Measurements from ENCODE around the gene TNNC1. TPM values are rescaled to one million over a fixed set of nuclear protein-coding genes. Genes with fewer than 3 reads are reported as not detected.

Gene TNNC1
- polyA plus RNA-seq, 2 donors, result 1.3 to 2.0 TPM

DNA sequence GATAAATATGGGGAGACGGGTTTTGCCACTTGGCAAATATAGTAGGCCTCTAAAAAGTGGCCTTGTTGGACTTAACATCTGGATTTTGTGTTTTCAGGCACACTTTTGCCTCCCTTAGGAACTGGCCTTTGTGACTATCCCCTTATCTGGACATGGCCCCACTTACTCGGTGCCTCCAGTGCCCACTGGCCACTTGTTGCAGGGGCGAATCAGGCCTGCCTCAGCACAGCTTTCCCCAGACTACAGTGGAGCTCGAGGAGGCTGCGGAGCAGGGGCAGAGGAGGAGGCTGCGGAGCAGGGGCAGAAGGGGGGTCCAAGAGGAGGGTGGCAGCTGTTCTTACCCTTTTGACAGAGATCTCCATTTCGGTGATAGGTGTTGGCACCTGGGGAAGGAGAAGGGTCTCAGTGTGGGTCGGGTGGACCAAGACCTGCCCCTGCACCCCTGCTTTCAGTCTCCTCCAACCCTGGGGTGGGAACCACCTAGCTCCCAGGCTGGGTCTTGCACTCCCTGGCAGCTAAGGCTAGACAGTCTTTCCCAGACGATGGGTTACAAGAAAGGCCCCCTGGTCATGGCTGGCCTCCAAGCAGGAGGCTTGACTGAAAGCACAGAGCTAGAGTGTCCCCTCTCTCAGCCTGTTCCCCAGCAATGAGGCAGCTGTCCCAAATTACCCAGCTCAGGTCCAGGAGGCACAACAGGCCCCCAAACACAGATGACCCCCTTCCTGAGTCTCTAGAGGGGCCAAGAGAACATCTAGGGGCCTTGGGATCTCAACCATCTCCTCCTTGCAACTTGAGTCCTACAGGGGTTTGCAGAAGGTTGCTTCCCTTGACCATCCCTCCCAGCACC lies 15.0 kb downstream of the TNNC1 start:
- Histone ChIP-seq H3K36me3 (ENCODE audit: control insufficient read depth in 2 of 2, insufficient read depth in 2 of 2, low read length in 1 of 2) (no peaks in the 10 kb centered on the region), H3K9me3 (ENCODE audit: control insufficient read depth in 2 of 2, insufficient read depth in 1 of 2, low read depth in 1 of 2, low read length in 1 of 2) (no peaks in the 10 kb centered on the region), H3K27me3 (ENCODE audit: control insufficient read depth in 1 of 2, insufficient read depth in 2 of 2, low read length in 2 of 2) (no peaks in the 10 kb centered on the region), H3K4me1 (ENCODE audit: control insufficient read depth in 2 of 2, insufficient read depth in 2 of 2, low read length in 1 of 2) (peaks cover 0 to 9% of the 10 kb centered on the region in 2 donors), H3K27ac (ENCODE audit: low read depth in 2 of 2, low read length in 1 of 2) (no peak overlapping the region), H3K4me3 (ENCODE audit: low read depth in 1 of 2, low read length in 2 of 2) (no peak overlapping the region)
- WGBS, 2 donors, result 85 to 89% methylated on average over 9 of the region's 9 CpGs

DNA sequence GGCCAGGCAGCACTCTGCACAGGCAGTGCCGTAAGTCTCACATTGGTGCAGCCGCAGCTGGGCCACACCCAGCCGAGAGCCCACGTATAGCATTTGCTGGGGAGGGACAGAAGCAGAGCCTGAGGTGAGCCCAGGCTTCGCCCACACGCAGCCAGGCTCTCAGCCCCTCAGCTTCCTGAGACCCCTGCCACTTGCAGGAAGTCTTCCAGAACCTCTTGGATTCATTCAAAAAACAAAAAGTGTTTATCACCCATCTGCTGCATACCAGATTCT lies 15.8 kb downstream of the TNNC1 start:
- Histone ChIP-seq H3K4me1 (ENCODE audit: control insufficient read depth in 2 of 2, insufficient read depth in 2 of 2, low read length in 1 of 2) (peaks cover 0 to 13% of the 10 kb centered on the region in 2 donors), H3K27ac (ENCODE audit: low read depth in 2 of 2, low read length in 1 of 2) (no peak overlapping the region), H3K27me3 (ENCODE audit: control insufficient read depth in 1 of 2, insufficient read depth in 2 of 2, low read length in 2 of 2) (no peaks in the 10 kb centered on the region), H3K9me3 (ENCODE audit: control insufficient read depth in 2 of 2, insufficient read depth in 1 of 2, low read depth in 1 of 2, low read length in 1 of 2) (no peaks in the 10 kb centered on the region), H3K4me3 (ENCODE audit: low read depth in 1 of 2, low read length in 2 of 2) (no peak overlapping the region), H3K36me3 (ENCODE audit: control insufficient read depth in 2 of 2, insufficient read depth in 2 of 2, low read length in 1 of 2) (no peaks in the 10 kb centered on the region)
- WGBS, 2 donors, result 51 to 59% methylated on average over 6 of the region's 6 CpGs

DNA sequence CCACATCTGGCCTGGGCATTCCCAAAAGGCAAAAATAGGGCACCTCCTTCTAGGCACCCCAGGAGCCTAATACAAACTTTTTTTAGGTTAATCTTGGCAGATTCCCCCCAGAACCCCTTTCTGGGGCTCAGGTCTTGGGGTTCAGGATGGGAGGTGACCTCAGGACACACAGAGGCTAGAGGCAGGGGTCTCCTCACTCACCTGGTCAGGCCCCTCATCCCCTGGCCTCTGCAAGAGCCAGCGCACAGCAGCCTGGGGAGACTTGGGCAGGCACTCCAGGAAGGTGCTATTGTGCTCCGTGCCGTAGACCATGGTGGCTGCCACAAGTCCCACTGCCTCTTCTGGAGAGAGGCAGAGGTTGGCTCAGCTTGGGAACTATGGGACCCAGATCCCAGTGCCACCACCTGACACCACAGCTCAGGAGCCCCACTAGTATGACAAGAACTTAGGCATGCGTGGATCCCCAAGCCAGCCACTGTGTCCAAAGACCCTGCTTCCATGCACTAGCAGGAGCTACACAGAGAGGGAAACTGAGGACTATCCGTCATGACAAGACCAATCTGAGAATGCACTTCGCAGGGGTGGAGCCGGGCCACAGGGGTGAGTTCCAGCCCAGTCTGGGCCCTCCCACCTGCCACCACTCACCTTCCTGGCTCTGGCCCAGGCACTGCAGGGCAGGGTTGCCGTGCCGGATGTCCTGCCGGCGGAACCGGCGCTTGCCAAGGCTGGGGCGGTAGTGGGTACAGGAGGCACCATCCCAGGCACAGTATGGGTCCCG lies 16.3 kb downstream of the TNNC1 start:
- Histone ChIP-seq H3K36me3 (ENCODE audit: control insufficient read depth in 2 of 2, insufficient read depth in 2 of 2, low read length in 1 of 2) (no peaks in the 10 kb centered on the region), H3K9me3 (ENCODE audit: control insufficient read depth in 2 of 2, insufficient read depth in 1 of 2, low read depth in 1 of 2, low read length in 1 of 2) (no peaks in the 10 kb centered on the region), H3K27me3 (ENCODE audit: control insufficient read depth in 1 of 2, insufficient read depth in 2 of 2, low read length in 2 of 2) (no peaks in the 10 kb centered on the region), H3K4me1 (ENCODE audit: control insufficient read depth in 2 of 2, insufficient read depth in 2 of 2, low read length in 1 of 2) (peaks cover 0 to 13% of the 10 kb centered on the region in 2 donors), H3K27ac (ENCODE audit: low read depth in 2 of 2, low read length in 1 of 2) (peak overlapping the region in 1 of 2 donors; percentile 4), H3K4me3 (ENCODE audit: low read depth in 1 of 2, low read length in 2 of 2) (no peak overlapping the region)
- WGBS, 2 donors, result 61 to 74% methylated on average over 15 of the region's 15 CpGs

DNA sequence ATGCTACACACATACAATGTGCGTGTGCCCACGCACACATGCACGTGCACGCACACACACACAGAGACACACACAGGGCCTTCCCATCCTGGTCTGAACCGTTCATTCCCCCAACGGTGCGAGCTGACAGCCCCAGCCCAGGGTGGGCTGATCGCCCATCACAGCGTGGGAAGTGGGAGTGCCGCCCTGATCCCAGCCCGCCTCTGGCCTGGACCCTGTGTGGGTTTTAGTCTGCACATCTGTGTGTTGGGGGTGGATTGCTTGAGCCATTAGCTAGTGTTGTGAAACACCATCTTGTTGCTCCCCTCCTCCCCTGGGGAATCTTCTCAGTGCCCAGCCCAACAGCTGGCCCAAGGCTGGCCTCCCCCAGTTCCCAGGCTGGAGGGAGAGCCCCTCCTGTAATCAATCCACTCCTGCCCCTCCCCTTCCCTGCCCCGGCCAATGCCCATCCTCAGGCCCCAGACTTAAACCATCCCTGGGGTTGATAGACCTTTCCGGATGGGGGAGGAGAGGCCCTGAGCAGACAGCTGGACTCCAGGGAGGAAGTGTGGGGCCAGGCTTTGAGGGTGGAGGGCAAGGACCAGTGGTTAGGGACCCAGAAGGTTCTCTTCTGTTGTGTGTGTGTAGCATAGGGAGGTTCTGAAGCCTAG lies 17.2 kb downstream of the TNNC1 start:
- Histone ChIP-seq H3K27ac (ENCODE audit: low read depth in 2 of 2, low read length in 1 of 2) (no peak overlapping the region), H3K4me3 (ENCODE audit: low read depth in 1 of 2, low read length in 2 of 2) (no peak overlapping the region), H3K9me3 (ENCODE audit: control insufficient read depth in 2 of 2, insufficient read depth in 1 of 2, low read depth in 1 of 2, low read length in 1 of 2) (no peaks in the 10 kb centered on the region), H3K27me3 (ENCODE audit: control insufficient read depth in 1 of 2, insufficient read depth in 2 of 2, low read length in 2 of 2) (no peaks in the 10 kb centered on the region), H3K36me3 (ENCODE audit: control insufficient read depth in 2 of 2, insufficient read depth in 2 of 2, low read length in 1 of 2) (no peaks in the 10 kb centered on the region), H3K4me1 (ENCODE audit: control insufficient read depth in 2 of 2, insufficient read depth in 2 of 2, low read length in 1 of 2) (peaks cover 0 to 13% of the 10 kb centered on the region in 2 donors)
- 85 to 86% methylated on average over 13 of the region's 13 CpGs for WGBS, 2 donors

DNA sequence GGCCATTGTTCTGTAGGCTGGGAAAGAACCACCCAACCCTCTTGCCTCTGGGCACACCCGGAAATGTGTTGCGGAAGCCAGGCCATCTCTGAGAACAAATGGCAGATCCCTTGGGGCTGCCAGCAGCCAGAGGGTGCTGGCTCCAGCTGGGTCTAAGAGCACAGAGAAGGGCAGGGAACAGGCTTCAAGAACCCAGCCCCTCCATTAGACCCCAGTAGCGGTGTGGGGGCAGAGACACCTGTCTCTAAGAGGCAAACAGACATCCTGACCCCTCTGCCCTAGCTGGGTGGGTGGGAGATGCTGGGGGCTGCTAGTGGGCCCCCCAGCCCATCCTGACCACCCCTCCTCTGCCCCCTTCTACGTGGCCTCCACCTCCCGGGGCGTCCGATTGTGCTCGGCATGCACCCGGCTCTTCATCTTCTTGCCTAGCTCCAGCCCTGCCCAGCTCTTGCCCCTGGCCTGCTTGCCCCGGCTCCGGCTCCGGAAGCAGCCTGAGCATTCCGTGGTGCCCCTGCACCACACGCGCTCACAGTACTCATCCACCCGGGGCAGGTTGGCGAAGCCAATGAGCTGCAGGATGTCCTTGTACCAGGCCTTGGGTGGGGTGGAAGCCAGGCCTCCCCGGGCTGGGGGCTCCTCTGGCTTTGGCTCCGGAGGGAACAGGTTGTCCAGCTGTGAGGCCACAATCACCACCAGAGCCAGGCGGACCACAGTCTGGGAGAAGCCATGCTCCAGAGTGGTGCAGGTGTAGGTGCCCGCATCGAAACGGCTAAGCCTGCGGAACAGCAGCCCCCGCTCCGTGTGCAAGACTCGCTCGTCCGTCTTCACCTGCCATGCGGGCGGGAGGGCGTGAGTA lies 18.4 kb downstream of the TNNC1 start:
- Histone ChIP-seq H3K4me3 (ENCODE audit: low read depth in 1 of 2, low read length in 2 of 2) (no peak overlapping the region), H3K9me3 (ENCODE audit: control insufficient read depth in 2 of 2, insufficient read depth in 1 of 2, low read depth in 1 of 2, low read length in 1 of 2) (no peaks in the 10 kb centered on the region), H3K27me3 (ENCODE audit: control insufficient read depth in 1 of 2, insufficient read depth in 2 of 2, low read length in 2 of 2) (no peaks in the 10 kb centered on the region), H3K27ac (ENCODE audit: low read depth in 2 of 2, low read length in 1 of 2) (no peak overlapping the region), H3K4me1 (ENCODE audit: control insufficient read depth in 2 of 2, insufficient read depth in 2 of 2, low read length in 1 of 2) (peaks cover 0 to 13% of the 10 kb centered on the region in 2 donors), H3K36me3 (ENCODE audit: control insufficient read depth in 2 of 2, insufficient read depth in 2 of 2, low read length in 1 of 2) (no peaks in the 10 kb centered on the region)
- WGBS, 2 donors, result 90 to 93% methylated on average over 31 to 32 of the region's 32 CpGs

DNA sequence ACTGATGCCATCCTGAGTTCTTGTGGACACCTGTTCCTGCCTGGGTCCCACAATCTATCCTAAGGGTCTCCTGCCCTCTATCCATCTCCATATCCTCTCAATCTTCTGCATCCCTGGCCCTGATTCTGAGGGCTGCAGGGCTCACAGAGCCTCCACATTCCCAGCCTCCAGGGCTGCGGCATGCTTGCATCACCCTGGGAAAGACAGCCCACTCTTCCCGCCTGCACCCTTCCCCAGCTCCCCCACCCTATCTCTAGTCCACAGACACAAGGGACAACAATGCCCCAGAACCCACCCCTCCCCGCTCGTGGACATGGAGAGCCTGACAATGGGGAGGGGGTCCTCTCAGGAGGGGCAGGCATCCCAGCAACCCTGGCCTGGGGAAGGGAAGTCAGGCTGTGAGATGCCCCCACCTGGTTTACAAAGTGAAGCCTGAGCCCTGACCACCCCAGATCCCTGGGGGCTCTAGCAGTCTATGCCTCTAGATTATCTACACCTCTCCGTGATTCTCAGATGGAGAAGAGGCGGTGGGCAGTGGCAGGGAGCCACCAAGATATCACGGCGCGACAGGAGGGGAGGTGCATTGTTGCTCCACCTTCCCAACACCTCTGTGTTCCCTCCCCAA lies 19.2 kb downstream of the TNNC1 start:
- peaks cover 0 to 13% of the 10 kb centered on the region in 2 donors for H3K4me1 ChIP-seq (ENCODE audit: control insufficient read depth in 2 of 2, insufficient read depth in 2 of 2, low read length in 1 of 2)
- H3K27ac ChIP-seq (ENCODE audit: low read depth in 2 of 2, low read length in 1 of 2), result no peak overlapping the region
- no peak overlapping the region for H3K4me3 ChIP-seq (ENCODE audit: low read depth in 1 of 2, low read length in 2 of 2)
- no peaks in the 10 kb centered on the region for H3K27me3 ChIP-seq (ENCODE audit: control insufficient read depth in 1 of 2, insufficient read depth in 2 of 2, low read length in 2 of 2)
- H3K9me3 ChIP-seq (ENCODE audit: control insufficient read depth in 2 of 2, insufficient read depth in 1 of 2, low read depth in 1 of 2, low read length in 1 of 2), result no peaks in the 10 kb centered on the region
- 88 to 94% methylated on average over 9 of the region's 9 CpGs for WGBS, 2 donors
- H3K36me3 ChIP-seq (ENCODE audit: control insufficient read depth in 2 of 2, insufficient read depth in 2 of 2, low read length in 1 of 2), result no peaks in the 10 kb centered on the region

DNA sequence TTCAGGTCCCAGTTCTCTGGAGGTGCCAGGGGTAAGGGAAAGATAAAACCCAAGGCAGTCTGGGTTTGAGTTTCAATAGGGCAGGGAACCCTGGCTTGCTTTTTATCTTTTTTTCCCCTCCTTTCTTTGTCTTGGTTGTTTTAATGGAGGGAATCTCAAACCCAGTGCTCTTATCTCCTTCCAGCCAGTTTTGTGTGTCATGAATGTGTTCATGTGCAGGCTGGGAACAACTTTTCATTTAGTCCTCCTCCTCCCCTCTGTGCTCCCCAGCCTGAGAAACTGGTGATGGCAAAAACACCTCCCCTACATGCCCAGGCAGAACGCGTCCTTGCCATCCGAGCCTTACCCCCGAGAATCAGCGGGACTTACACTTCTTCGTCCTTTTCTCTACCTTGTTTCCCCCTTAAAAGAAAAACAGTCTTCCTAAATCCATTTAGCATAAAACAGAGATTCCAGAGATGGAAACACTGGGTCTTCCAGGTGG lies 19.8 kb downstream of the TNNC1 start:
- no peaks in the 10 kb centered on the region for H3K27me3 ChIP-seq (ENCODE audit: control insufficient read depth in 1 of 2, insufficient read depth in 2 of 2, low read length in 2 of 2)
- H3K4me3 ChIP-seq (ENCODE audit: low read depth in 1 of 2, low read length in 2 of 2), result no peak overlapping the region
- 52 to 57% methylated on average over 6 of the region's 6 CpGs for WGBS, 2 donors
- H3K4me1 ChIP-seq (ENCODE audit: control insufficient read depth in 2 of 2, insufficient read depth in 2 of 2, low read length in 1 of 2), result peaks cover 0 to 13% of the 10 kb centered on the region in 2 donors
- H3K9me3 ChIP-seq (ENCODE audit: control insufficient read depth in 2 of 2, insufficient read depth in 1 of 2, low read depth in 1 of 2, low read length in 1 of 2), result no peaks in the 10 kb centered on the region
- no peaks in the 10 kb centered on the region for H3K36me3 ChIP-seq (ENCODE audit: control insufficient read depth in 2 of 2, insufficient read depth in 2 of 2, low read length in 1 of 2)
- H3K27ac ChIP-seq (ENCODE audit: low read depth in 2 of 2, low read length in 1 of 2), result no peak overlapping the region

DNA sequence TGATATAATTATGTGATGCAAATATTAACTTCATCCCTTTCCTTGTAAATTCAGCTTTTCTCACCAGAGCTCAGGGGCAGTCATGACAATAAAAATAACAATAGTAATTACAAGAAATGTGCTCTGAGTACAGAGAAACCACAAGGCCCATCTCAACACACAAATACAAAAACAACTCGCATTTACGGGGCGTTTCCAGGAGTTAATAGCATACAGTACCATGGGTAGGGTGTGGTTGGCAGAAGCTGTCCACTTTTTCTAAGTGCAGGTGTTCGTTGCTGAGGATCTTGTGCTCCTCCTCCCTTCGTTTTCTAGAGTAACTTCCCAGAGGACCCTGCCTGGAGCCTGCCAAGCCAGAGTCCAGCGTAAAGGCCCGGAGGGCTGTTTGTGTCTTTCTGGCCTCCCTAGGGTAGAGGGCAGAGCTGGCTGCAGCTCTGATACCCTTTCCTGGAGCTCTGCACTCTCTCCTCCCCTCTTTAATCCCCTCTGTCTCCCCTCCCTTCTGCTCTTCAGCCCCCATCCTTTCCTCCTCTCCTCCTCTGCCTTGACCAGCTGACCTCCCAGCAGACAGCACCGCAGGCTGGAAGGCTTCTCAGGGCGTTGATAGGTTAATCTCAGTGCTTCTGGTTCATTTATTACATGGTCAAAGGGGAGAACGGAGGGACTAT lies 20.4 kb downstream of the TNNC1 start:
- H3K4me1 ChIP-seq (ENCODE audit: control insufficient read depth in 2 of 2, insufficient read depth in 2 of 2, low read length in 1 of 2), result peaks cover 0 to 14% of the 10 kb centered on the region in 2 donors

More for the DNA sequence above, 20.4 kb downstream of the TNNC1 start:
- Histone ChIP-seq H3K27ac (ENCODE audit: low read depth in 2 of 2, low read length in 1 of 2) (peak overlapping the region in 1 of 2 donors; percentile 16), H3K27me3 (ENCODE audit: control insufficient read depth in 1 of 2, insufficient read depth in 2 of 2, low read length in 2 of 2) (no peaks in the 10 kb centered on the region), H3K4me3 (ENCODE audit: low read depth in 1 of 2, low read length in 2 of 2) (no peak overlapping the region), H3K9me3 (ENCODE audit: control insufficient read depth in 2 of 2, insufficient read depth in 1 of 2, low read depth in 1 of 2, low read length in 1 of 2) (no peaks in the 10 kb centered on the region), H3K36me3 (ENCODE audit: control insufficient read depth in 2 of 2, insufficient read depth in 2 of 2, low read length in 1 of 2) (no peaks in the 10 kb centered on the region)
- 43 to 50% methylated on average over 10 of the region's 10 CpGs for WGBS, 2 donors

All from esophagus (tissue), 2 donors.